SK-N-SH (cell line): Measurements from ENCODE around the gene FHIP2A.
A peak's percentile ranks its signal among the peaks of the same experiment; 100 is the strongest.

Source experiments
- CTCF ChIP-seq: fragments of 200-600 bp; sonication (generic); IDR thresholded peaks from 2 replicates; pipeline ENCODE4 v1.6.1; 2017; ENCODE audit warnings: antibody characterized with exemption, mild to moderate bottlenecking, moderate library complexity
- EP300 ChIP-seq, 2 experiments: IDR thresholded peaks; 2 replicates each; pipeline versions ENCODE4 v1.4.0 to v1.6.1; 2012; ENCODE audit warnings: borderline replicate concordance in 1 of 2, low read depth in 1 of 2, low read length in 1 of 2
- FOXM1 ChIP-seq: IDR thresholded peaks from 2 replicates; pipeline ENCODE4 v1.4.0; 2012; ENCODE audit warnings: low read depth, mild to moderate bottlenecking
- GABPA ChIP-seq: IDR thresholded peaks from 2 replicates; pipeline ENCODE4 v1.4.0; 2012; ENCODE audit warnings: low read depth, mild to moderate bottlenecking
- POLR2AphosphoS5 ChIP-seq: IDR thresholded peaks from 2 replicates; pipeline ENCODE4 v1.6.1; 2012; ENCODE audit warnings: low read depth, low read length
- REST ChIP-seq: IDR thresholded peaks from 2 replicates; pipeline ENCODE4 v1.6.1; 2012; ENCODE audit warnings: mild to moderate bottlenecking, low read depth, low read length, moderate library complexity
- RFX5 ChIP-seq: IDR thresholded peaks from 2 replicates; pipeline ENCODE4 v1.6.1; 2012; ENCODE audit warnings: mild to moderate bottlenecking, improper control_type of control experiment, low read length
- TEAD4 ChIP-seq: IDR thresholded peaks from 2 replicates; pipeline ENCODE4 v1.4.0; 2012; ENCODE audit warnings: mild to moderate bottlenecking, borderline replicate concordance; ENCODE audit not compliant: insufficient read depth

- TF ChIP-seq CTCF (peak; percentile 15; the same call in 1 of the 2 replicates), POLR2AphosphoS5 (no peak), REST (no peak), RFX5 (no peak), GABPA (no peak), TEAD4 (no peak), EP300 (IDR thresholded peaks at IDR 0.05; ENCODE audit: borderline replicate concordance in 1 of 2, low read depth in 1 of 2, low read length in 1 of 2) (no peak), FOXM1 (no peak)
Observed at GRCh38 chr10:114780577-114781184, 40.9 kb upstream of the FHIP2A start.
